H9 (cell line): ENCODE results near the gene COL3A1. TPM values are rescaled to one million over a fixed set of nuclear protein-coding genes. Genes with fewer than 3 reads are reported as not detected.

Experiments used
- DNase-seq: peaks from one replicate; pipeline ENCODE4 v3.0.0-alpha.2; 2017
- H2AFZ ChIP-seq: one replicate; pipeline ENCODE4 v1.6.1; 2013; ENCODE audit warnings: mild to moderate bottlenecking, low read length, control low read depth, moderate library complexity
- H2AK5ac ChIP-seq: 2 replicates; pipeline ENCODE4 v1.6.1; 2013; ENCODE audit warnings: low read length, control low read depth, mixed read lengths; ENCODE audit not compliant: insufficient read length
- H2BK120ac ChIP-seq: one replicate; pipeline ENCODE4 v1.6.1; 2013; ENCODE audit warnings: low read depth, mild to moderate bottlenecking, low read length, control low read depth, inconsistent platforms; ENCODE audit not compliant: poor library complexity, severe bottlenecking
- H2BK12ac ChIP-seq: 2 replicates; pipeline ENCODE4 v1.6.1; 2013; ENCODE audit warnings: low read length, control low read depth, mixed read lengths, low read depth; ENCODE audit not compliant: insufficient read length
- H2BK15ac ChIP-seq: 2 replicates; pipeline ENCODE4 v1.6.1; 2013; ENCODE audit warnings: low read depth, low read length, control low read depth
- H2BK20ac ChIP-seq: one replicate; pipeline ENCODE4 v1.6.1; 2013; ENCODE audit warnings: low read depth, mild to moderate bottlenecking, low read length, control low read depth, inconsistent platforms; ENCODE audit not compliant: poor library complexity, severe bottlenecking
- H2BK5ac ChIP-seq: 2 replicates; pipeline ENCODE4 v1.6.1; 2013; ENCODE audit warnings: low read length, control low read depth, mixed read lengths; ENCODE audit not compliant: insufficient read length
- H3K14ac ChIP-seq: 2 replicates; pipeline ENCODE4 v1.6.1; 2013; ENCODE audit warnings: low read length, control low read depth; ENCODE audit not compliant: insufficient read depth
- H3K18ac ChIP-seq: 2 replicates; pipeline ENCODE4 v1.6.1; 2013; ENCODE audit warnings: low read depth, mild to moderate bottlenecking, mixed read lengths, low read length, control low read depth; ENCODE audit not compliant: insufficient read length
- H3K23ac ChIP-seq: 2 replicates; pipeline ENCODE4 v1.6.1; 2013; ENCODE audit warnings: low read length, control low read depth, mixed read lengths, low read depth; ENCODE audit not compliant: insufficient read length
- H3K23me2 ChIP-seq: 2 replicates; pipeline ENCODE4 v1.6.1; 2013; ENCODE audit warnings: low read depth, mild to moderate bottlenecking, mixed read lengths, low read length, control low read depth; ENCODE audit not compliant: insufficient read length, poor library complexity, severe bottlenecking
- H3K27ac ChIP-seq: 2 replicates; pipeline ENCODE4 v1.5.1; 2013; ENCODE audit warnings: low read length, control low read depth, mixed read lengths, low read depth; ENCODE audit not compliant: insufficient read length
- H3K27me3 ChIP-seq: 2 replicates; pipeline ENCODE4 v1.6.1; 2013; ENCODE audit warnings: low read length, control low read depth, inconsistent platforms; ENCODE audit not compliant: insufficient read depth
- H3K4ac ChIP-seq: 2 replicates; pipeline ENCODE4 v1.6.1; 2013; ENCODE audit warnings: low read depth, mild to moderate bottlenecking, control low read depth, inconsistent platforms, low read length, moderate library complexity
- H3K4me1 ChIP-seq: 2 replicates; pipeline ENCODE4 v1.6.1; 2013; ENCODE audit warnings: low read length, control low read depth, inconsistent platforms; ENCODE audit not compliant: insufficient read depth
- H3K4me2 ChIP-seq: 2 replicates; pipeline ENCODE4 v1.6.1; 2013; ENCODE audit warnings: low read length, control low read depth, mixed read lengths; ENCODE audit not compliant: insufficient read length, insufficient read depth
- H3K56ac ChIP-seq: 2 replicates; pipeline ENCODE4 v1.6.1; 2013; ENCODE audit warnings: low read depth, mild to moderate bottlenecking, mixed read lengths, low read length, control low read depth; ENCODE audit not compliant: insufficient read length
- H3K79me1 ChIP-seq: 2 replicates; pipeline ENCODE4 v1.6.1; 2013; ENCODE audit warnings: low read depth, mild to moderate bottlenecking, moderate library complexity, low read length, control low read depth, inconsistent platforms; ENCODE audit not compliant: insufficient read depth, poor library complexity, severe bottlenecking
- H3K79me2 ChIP-seq: 2 replicates; pipeline ENCODE4 v1.6.1; 2013; ENCODE audit warnings: low read length, control low read depth, inconsistent platforms; ENCODE audit not compliant: insufficient read depth
- H3K9ac ChIP-seq: 2 replicates; pipeline ENCODE4 v1.6.1; 2013; ENCODE audit warnings: low read length, control low read depth, mixed read lengths; ENCODE audit not compliant: insufficient read length; ENCODE audit errors: extremely low read depth
- H3K9me3 ChIP-seq: one replicate; pipeline ENCODE4 v1.6.1; 2013; ENCODE audit warnings: low read depth, low read length, inconsistent platforms; ENCODE audit not compliant: control insufficient read depth
- H3T11ph ChIP-seq: one replicate; pipeline ENCODE4 v1.6.1; 2013; ENCODE audit warnings: mild to moderate bottlenecking, low read length, control low read depth, inconsistent platforms
- H4K20me1 ChIP-seq: one replicate; pipeline ENCODE4 v1.6.1; 2013; ENCODE audit not compliant: control insufficient read depth, insufficient read length, insufficient read depth
- H4K5ac ChIP-seq: 2 replicates; pipeline ENCODE4 v1.6.1; 2013; ENCODE audit warnings: low read depth, mild to moderate bottlenecking, mixed read lengths, low read length, control low read depth; ENCODE audit not compliant: insufficient read length
- H4K8ac ChIP-seq: replicated peaks from 2 replicates; pipeline ENCODE4 v1.6.1; 2013; ENCODE audit warnings: low read length, control low read depth, mixed read lengths, low read depth; ENCODE audit not compliant: insufficient read length
- H4K91ac ChIP-seq: 2 replicates; pipeline ENCODE4 v1.6.1; 2013; ENCODE audit warnings: low read depth, mild to moderate bottlenecking, moderate library complexity, mixed read lengths, low read length, control low read depth; ENCODE audit not compliant: insufficient read length
- H3K27ac Mint-ChIP-seq, 3 experiments: 2 replicates in 2 of 3; 3 replicates in 1 of 3; pipeline ENCODE4 v1.8.0; 2020 to 2021; ENCODE audit warnings: mixed read lengths in 3 of 3, mild to moderate bottlenecking in 1 of 3, moderate library complexity in 1 of 3
- H3K27me3 Mint-ChIP-seq: 2 replicates; pipeline ENCODE4 v1.8.0; 2021; ENCODE audit warnings: low read depth, mild to moderate bottlenecking, moderate library complexity, mixed read lengths
- H3K36me3 Mint-ChIP-seq, 3 experiments: 2 replicates in 2 of 3; 3 replicates in 1 of 3; pipeline ENCODE4 v1.8.0; 2020 to 2021; ENCODE audit warnings: low read depth in 3 of 3, mixed read lengths in 3 of 3; ENCODE audit not compliant: insufficient read depth in 1 of 3
- H3K4me1 Mint-ChIP-seq, 2 experiments: 2 replicates each; pipeline ENCODE4 v1.8.0; 2020; ENCODE audit warnings: mixed read lengths in 2 of 2
- H3K4me3 Mint-ChIP-seq, 2 experiments: 2 replicates in 1 of 2; 3 replicates in 1 of 2; pipeline ENCODE4 v1.8.0; 2020 to 2021; ENCODE audit warnings: mild to moderate bottlenecking in 2 of 2, mixed read lengths in 2 of 2, moderate library complexity in 1 of 2
- H3K9me3 Mint-ChIP-seq, 2 experiments: 2 replicates in 1 of 2; 3 replicates in 1 of 2; pipeline ENCODE4 v1.8.0; 2020; ENCODE audit warnings: mild to moderate bottlenecking in 2 of 2, mixed read lengths in 2 of 2, moderate library complexity in 1 of 2
- total RNA-seq: library from RNA; stranded (reverse); gene quantifications from 2 replicates; pipeline ENCODE4 v1.2.1, GENCODE V29; 2021
- TF ChIP-seq, protein P1 (sequence below): fragments of 200-600 bp; sonication (generic); conservative IDR thresholded peaks from 3 replicates; pipeline ENCODE4 v1.8.0; 2021; ENCODE audit warnings: antibody characterized with exemption, mild to moderate bottlenecking

The COL3A1 gene
- total RNA-seq, 1 experiment from 2014 or later: not detected

DNA sequence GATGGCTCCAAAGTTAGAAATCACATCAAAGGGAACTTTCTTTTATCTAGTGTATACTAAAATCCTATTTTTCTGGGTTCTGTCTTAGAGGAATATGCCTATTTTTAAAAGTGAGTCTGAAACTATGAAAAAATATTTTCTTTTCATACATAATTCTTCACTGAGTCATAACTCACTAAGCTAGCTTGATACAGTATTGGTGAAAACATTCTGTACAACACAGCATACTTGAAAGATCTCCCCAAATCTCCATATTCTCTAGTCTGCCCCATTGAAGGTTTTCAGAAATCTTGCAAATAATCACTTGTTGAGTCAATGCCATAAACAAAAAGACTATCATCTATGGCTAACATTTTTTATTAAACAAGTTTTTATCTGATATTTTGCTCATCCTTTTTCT, 44.5 kb downstream of the COL3A1 start:
- Histone ChIP-seq H2AFZ (no peak overlapping the region), H3K79me1 (no peaks in the 10 kb centered on the region), H2AK5ac (no peak overlapping the region), H3K9me3 (no peaks in the 10 kb centered on the region), H3K23me2 (no peaks in the 10 kb centered on the region), H4K20me1 (no peaks in the 10 kb centered on the region), H2BK15ac (no peak overlapping the region), H2BK20ac (no peak overlapping the region), H3K4me2 (no peak overlapping the region), H4K8ac (no peak overlapping the region), H3K4me1 (no peaks in the 10 kb centered on the region), H2BK120ac (no peak overlapping the region), H3T11ph (no peak overlapping the region), H3K14ac (no peak overlapping the region), H3K4ac (no peak overlapping the region), H3K27me3 (no peaks in the 10 kb centered on the region), H3K18ac (no peak overlapping the region), H4K91ac (no peak overlapping the region), H3K79me2 (no peaks in the 10 kb centered on the region), H2BK5ac (no peak overlapping the region), H3K56ac (no peak overlapping the region), H3K23ac (no peak overlapping the region), H3K27ac (no peak overlapping the region), H4K5ac (no peak overlapping the region), H3K9ac (no peak overlapping the region), H2BK12ac (no peak overlapping the region)
- Mint-ChIP-seq H3K36me3 (no peaks in the 10 kb centered on the region), H3K4me3 (no peak overlapping the region), H3K27me3 (no peaks in the 10 kb centered on the region), H3K9me3 (no peaks in the 10 kb centered on the region), H3K27ac (no peak overlapping the region), H3K4me1 (peaks cover 17 to 18% of the 10 kb centered on the region in 2 experiments)
- no peak for DNase-seq
- TF ChIP-seq, protein P1, sequence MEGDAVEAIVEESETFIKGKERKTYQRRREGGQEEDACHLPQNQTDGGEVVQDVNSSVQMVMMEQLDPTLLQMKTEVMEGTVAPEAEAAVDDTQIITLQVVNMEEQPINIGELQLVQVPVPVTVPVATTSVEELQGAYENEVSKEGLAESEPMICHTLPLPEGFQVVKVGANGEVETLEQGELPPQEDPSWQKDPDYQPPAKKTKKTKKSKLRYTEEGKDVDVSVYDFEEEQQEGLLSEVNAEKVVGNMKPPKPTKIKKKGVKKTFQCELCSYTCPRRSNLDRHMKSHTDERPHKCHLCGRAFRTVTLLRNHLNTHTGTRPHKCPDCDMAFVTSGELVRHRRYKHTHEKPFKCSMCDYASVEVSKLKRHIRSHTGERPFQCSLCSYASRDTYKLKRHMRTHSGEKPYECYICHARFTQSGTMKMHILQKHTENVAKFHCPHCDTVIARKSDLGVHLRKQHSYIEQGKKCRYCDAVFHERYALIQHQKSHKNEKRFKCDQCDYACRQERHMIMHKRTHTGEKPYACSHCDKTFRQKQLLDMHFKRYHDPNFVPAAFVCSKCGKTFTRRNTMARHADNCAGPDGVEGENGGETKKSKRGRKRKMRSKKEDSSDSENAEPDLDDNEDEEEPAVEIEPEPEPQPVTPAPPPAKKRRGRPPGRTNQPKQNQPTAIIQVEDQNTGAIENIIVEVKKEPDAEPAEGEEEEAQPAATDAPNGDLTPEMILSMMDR: no peak
